GM10248 (cell line): Measurements from ENCODE around the gene GEMIN8.

Experiments used
- CTCF ChIA-PET: fragments of 300-600 bp; sonication (Branson Sonifier 250); formaldehyde crosslinking; extraction: SDS; loops from one replicate; lab custom pipeline; 2021; ENCODE audit warnings: antibody characterized with exemption; lab: Yijun Ruan, JAX
- POLR2A ChIA-PET: fragments of 350-650 bp; sonication (Branson Sonifier 250); formaldehyde crosslinking; extraction: SDS; loops from one replicate; lab custom pipeline; 2020; ENCODE audit warnings: antibody characterized with exemption; lab: Yijun Ruan, JAX
- DNase-seq: peaks from one replicate; pipeline ENCODE4 v3.0.0; 2012; ENCODE audit errors: extremely low spot score
- TF ChIP-seq, protein P1 (sequence below): IDR thresholded peaks from 2 replicates; pipeline ENCODE4 v1.5.1; 2012; ENCODE audit warnings: mild to moderate bottlenecking, low read depth; ENCODE audit errors: extremely low read depth, missing control alignments, control extremely low read depth

The GEMIN8 gene

DNA sequence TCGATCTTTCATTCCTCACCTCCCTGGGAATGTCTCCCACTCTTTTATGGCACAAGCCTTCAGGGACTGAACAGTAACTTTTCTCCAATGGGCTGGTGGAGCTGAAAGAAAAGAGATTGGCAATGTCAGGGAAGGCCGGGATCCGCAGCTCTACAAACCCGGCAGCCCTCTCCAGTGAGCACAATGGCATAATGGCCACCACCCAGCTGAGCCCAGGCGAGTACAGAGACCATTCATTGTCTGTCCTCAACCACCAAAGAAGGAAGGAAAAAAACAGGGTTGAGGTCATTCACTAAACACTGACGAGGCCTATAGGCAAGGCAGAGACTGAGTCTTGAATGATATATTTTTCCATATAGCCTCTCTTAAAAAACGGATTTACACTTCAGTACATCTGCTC, 3.6 kb downstream of the GEMIN8 start:
- ChIA-PET CTCF (interaction anchor here (0.9 to 1.2 kb wide), 2 partner anchors 11 to 129 kb away, joined by 3 to 6 read pairs; no protein-coding TSS in a partner anchor), POLR2A (no interaction called here)
- DNase-seq, result no peak
- TF ChIP-seq, protein P1, sequence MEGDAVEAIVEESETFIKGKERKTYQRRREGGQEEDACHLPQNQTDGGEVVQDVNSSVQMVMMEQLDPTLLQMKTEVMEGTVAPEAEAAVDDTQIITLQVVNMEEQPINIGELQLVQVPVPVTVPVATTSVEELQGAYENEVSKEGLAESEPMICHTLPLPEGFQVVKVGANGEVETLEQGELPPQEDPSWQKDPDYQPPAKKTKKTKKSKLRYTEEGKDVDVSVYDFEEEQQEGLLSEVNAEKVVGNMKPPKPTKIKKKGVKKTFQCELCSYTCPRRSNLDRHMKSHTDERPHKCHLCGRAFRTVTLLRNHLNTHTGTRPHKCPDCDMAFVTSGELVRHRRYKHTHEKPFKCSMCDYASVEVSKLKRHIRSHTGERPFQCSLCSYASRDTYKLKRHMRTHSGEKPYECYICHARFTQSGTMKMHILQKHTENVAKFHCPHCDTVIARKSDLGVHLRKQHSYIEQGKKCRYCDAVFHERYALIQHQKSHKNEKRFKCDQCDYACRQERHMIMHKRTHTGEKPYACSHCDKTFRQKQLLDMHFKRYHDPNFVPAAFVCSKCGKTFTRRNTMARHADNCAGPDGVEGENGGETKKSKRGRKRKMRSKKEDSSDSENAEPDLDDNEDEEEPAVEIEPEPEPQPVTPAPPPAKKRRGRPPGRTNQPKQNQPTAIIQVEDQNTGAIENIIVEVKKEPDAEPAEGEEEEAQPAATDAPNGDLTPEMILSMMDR, result no peak

DNA sequence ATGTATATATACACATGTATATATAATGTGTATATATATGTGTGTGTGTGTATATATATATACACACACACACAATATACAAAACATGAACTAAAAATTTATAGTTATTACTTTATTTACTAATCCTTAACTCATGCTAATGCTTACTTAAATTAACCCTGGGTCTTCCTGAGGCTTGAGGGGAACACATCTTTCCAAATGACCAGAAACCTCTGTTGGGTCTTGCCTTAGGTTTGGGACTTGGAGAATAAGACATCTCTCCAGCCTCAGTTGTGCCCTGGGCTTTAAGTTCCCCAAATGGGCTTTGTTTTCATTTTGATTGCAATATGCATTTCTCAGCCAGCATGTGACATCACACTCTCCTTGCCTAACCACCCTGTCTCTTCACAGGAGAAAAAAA, 7.7 kb downstream of the GEMIN8 start:
- ChIA-PET POLR2A (no interaction called here), CTCF (no interaction called here)
- TF ChIP-seq, protein P1, result no peak
- DNase-seq, result no peak

DNA sequence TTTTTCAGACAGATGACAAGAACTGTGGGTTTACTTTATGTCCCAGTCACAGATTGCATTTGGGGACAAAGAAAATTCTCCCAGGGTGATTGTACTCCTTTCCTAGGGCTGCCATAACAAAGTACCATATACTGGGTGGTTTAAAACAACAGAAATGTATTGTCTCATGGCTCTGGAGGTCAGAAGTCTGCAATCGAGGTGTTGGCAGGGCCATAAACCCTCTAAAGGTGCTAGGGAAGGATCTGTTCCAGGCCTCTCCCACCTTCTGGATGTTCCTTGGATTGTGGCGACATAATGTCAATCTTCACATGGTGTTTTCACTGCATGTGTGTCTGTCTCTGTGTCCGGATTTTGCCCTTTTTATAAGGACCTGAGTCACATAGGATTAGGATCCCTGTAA, 12.3 kb downstream of the GEMIN8 start:
- no peak for DNase-seq
- TF ChIP-seq, protein P1, result no peak
- ChIA-PET POLR2A (no interaction called here), CTCF (no interaction called here)

DNA sequence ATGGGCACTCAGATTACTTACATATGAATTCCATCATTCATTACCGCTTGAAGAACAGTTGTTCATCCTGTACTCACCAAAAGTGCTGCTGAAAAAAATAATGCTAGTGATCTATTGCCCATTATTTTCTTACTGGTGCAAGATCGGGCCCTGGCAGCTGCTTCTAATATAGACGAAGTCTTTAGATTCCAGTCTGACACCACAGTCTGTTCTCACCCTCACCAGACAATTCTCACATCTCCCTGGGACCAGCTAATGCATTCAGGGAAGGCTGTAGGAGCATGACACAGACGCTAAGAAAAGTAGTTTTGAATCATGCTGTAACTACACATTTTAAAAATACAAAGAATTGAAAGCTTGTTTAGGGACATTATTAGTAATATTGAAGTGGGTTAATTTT, 13.8 kb downstream of the GEMIN8 start:
- TF ChIP-seq, protein P1, result no peak
- CTCF ChIA-PET, result interaction anchor here (1.1 to 2.1 kb wide), 4 partner anchors 8 to 13 kb away, joined by 3 to 6 read pairs (median 5); no protein-coding TSS in a partner anchor
- POLR2A ChIA-PET, result no interaction called here
- no peak for DNase-seq

DNA sequence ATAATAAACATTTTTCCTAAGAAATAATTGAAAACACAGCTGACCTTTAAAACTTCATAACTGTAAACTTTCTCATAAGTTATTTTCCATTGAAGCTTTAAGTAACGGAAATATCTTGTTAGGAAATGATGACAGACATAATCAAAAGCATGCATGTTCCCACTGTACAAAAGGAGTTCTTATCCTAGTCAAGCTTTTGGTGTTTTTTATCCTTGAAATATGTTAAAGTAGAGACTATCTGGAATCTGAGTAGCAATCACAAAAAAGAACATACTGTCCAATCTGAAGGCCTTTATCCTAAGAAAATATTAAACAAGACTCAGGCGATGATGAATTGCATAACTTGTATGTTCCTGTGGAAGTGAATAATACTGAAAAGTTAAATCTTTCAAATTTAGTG, 14.4 kb downstream of the GEMIN8 start:
- CTCF ChIA-PET, result interaction anchor here (1.1 to 2.1 kb wide), 4 partner anchors 8 to 13 kb away, joined by 3 to 6 read pairs (median 5); no protein-coding TSS in a partner anchor
- TF ChIP-seq, protein P1, result no peak
- POLR2A ChIA-PET, result no interaction called here
- DNase-seq, result no peak

DNA sequence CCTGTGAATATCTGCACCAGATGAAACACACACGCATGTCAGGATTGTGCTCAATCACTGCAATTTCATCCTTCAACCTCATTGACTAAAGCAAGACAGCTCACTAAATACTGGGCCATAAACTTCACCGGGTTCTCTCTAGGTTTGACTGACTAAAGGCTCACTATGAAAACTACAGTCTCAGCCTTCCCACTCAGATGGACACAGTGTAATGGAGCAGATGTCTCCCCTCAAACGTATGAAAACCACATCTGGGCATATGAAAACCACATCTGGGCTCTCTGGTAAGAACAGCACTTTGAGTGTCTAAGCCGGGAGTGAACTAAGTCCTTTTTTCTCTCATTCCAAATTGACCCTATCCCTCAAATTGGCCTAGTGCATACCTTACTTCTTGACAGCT, 15.2 kb downstream of the GEMIN8 start:
- TF ChIP-seq, protein P1, result no peak
- no peak for DNase-seq
- ChIA-PET CTCF (interaction anchor here (1.3 to 2.1 kb wide), 2 partner anchors 10 to 12 kb away, joined by 4 to 6 read pairs; no protein-coding TSS in a partner anchor), POLR2A (no interaction called here)

DNA sequence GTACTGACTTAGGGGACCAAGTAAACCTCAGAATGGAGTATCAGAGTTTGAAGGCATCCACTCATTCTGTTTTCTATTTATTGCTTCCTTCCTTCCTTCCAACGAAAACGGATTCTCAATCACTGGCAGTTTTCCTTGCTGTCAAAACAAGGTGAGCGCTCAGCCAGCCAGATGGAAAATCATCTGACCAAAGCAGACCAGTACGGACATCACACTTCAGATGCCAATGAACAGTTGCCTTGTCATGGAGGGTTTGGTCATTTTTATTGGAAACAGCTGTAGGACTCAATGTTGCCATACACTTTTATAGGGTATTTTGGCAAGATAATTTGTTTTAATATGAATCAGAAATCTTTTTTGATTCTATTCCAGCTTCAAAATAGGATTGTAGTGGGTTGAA, 16.6 kb downstream of the GEMIN8 start:
- no peak for DNase-seq
- TF ChIP-seq, protein P1, result no peak
- ChIA-PET CTCF (no interaction called here), POLR2A (no interaction called here)
